GM12872 (cell line): ENCODE measurements around the gene STX8.

Experiments used
- TF ChIP-seq, protein P1 (sequence below): IDR thresholded peaks from 3 replicates; pipeline ENCODE4 v1.5.1; 2011; ENCODE audit warnings: low read depth, mild to moderate bottlenecking, low read length, moderate library complexity; ENCODE audit not compliant: insufficient read depth

The STX8 gene

DNA sequence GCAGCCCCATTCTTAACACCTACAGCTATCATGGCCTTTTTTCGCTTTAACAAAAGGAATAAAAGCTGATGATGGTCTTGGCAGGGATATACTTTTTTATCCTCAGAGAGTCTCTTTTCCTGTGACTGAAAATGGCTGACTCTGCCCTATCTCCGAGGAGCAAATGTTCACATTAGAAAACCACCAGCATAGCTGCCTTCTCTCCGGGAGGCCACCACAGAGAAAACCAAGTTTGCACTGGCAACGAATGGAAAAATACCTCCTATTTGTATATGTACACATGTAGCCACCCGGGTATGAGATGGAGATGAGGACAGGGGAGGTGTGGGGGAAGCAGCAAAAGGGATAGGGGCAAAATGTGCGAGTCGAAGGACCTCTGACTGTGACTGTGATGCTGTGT lies 88.2 kb downstream of the STX8 start:
- TF ChIP-seq, protein P1, sequence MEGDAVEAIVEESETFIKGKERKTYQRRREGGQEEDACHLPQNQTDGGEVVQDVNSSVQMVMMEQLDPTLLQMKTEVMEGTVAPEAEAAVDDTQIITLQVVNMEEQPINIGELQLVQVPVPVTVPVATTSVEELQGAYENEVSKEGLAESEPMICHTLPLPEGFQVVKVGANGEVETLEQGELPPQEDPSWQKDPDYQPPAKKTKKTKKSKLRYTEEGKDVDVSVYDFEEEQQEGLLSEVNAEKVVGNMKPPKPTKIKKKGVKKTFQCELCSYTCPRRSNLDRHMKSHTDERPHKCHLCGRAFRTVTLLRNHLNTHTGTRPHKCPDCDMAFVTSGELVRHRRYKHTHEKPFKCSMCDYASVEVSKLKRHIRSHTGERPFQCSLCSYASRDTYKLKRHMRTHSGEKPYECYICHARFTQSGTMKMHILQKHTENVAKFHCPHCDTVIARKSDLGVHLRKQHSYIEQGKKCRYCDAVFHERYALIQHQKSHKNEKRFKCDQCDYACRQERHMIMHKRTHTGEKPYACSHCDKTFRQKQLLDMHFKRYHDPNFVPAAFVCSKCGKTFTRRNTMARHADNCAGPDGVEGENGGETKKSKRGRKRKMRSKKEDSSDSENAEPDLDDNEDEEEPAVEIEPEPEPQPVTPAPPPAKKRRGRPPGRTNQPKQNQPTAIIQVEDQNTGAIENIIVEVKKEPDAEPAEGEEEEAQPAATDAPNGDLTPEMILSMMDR, result no peak

DNA sequence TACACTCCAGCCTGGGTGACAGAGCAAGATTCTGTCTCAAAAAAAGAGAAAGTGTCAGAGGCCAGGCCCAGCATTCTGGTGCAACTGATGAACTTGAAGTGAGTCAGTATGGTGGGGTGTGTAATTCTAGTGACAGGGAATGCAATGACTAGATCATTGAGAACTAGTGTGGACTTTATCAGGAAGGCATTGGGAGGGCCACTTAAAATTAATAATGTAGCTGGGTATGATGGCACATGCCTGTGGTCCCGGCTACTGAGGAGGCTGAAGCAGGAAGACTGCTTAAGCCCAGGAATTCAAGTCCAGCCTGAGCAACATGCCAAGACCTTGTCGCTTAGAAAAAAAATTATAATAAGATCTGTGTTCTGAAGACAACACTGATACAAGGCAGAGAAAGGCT lies 90.8 kb downstream of the STX8 start:
- TF ChIP-seq, protein P1, result no peak

DNA sequence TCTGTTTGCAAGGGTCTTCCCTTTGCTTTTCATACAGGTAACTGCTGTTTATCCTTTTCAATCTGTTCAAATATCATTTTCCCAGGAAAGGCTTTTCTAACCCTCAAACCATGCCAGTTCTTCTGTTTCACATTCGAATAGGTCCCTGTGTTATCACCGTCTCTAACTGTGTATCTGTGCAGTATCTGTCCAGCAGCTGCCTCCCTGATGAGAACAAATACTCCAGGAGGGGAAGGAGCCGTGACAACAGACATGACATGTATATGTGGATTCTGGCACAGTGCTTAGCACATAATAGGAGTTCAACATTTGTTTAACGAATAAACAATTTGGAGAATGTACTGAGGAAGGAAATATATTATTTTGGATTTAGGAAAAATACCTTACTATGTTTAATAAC lies 95.7 kb downstream of the STX8 start:
- TF ChIP-seq, protein P1, result no peak

DNA sequence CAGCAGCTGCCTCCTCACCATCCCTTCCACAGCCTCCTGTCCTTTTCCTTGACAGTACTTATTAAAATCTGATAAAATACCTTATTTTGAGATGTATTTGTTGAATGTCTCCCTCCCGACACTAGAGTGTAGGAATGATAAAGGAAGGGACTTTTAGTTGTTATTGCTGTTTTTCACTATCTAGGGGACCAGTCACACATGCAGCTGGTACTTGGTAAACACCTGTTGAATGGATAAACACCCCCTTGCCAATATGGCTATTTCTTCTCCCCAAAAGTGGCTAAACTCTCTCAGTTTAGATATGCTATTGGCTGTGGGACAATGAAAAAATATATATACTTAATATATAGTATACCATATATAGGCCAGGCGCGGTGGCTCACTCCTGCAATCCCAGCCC lies 96.7 kb downstream of the STX8 start:
- TF ChIP-seq, protein P1, result no peak

DNA sequence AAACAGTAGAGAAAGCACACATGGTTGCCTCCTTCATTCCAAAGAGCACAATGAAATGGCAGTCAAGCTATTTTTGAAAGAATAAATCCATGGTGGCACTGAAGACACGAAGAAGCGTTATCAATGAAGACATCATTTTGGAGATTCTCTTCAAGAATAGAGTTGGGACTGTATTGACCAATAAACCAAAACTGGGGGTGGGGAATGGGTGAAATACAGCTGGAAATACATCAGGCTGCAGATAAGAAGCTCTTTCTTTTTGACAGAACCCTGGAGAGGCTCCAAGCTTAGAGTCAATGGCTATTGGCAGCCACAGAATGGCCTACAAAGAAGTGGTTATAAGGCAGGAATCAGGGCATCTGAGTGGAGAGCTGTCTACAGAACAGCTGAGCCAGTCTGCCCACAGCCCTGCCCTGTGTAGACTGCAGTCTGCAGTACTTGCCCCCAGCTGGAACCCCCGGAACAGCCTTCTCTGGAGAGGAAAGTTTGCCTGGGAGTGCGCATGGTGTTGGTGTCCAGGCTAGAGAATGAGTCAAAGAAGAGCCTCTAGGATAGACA lies 100.4 kb downstream of the STX8 start:
- TF ChIP-seq, protein P1, result no peak

DNA sequence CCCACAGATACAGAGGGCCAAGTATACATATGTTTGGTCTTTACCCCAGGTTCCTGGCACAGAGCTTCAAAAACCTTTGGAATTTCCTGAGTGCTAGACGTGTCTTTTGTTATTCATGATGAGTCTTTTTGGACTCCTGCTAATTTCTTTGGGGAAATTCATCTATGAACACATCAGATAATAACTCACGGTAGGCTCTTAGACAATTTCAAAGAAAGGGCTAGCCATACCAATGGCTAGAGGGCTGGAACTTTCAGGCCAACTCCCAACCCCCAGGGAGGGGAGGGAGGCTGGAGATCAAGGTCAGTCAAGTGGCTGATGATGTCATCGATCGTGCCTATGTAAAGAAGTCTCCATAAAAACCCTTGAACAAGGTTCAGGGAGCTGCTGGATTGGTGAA lies 101.9 kb downstream of the STX8 start:
- TF ChIP-seq, protein P1, result no peak

DNA sequence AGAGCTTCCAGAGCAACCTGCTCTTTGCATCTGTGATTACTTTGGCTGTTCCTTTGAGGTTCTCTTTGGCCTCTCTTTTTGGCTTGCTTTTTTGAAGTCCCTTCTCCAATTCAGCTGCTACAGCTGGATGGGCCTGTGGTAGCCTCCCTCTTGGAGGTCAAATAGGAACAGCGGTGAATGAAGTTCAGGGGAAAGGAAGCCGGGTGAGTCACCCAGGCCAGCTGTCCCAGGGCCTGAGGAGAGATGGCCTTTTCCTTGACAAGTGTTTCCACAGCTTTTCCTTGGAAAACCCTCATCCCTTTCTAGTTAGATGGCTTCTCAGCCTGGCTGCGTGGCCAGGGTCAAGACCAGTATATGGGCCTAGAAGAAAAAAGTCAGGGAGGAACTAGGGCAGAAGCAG lies 103.1 kb downstream of the STX8 start:
- TF ChIP-seq, protein P1, result no peak
